Peyer's patch (tissue), 4 donors: ENCODE measurements around the gene DMTF1. TPM values are rescaled to one million over a fixed set of nuclear protein-coding genes. Genes with fewer than 3 reads are reported as not detected.
"Not testable (repeated sequence)": the region's sequence is repeated elsewhere in the genome, so short reads cannot be mapped to it uniquely, and the experiment has no call there.

ENCODE experiments used
- DNase-seq, 3 donors: peaks; one replicate each; pipeline ENCODE4 v3.0.0-alpha.2; 2017 to 2019
- H3K27ac ChIP-seq, 4 donors: fragments of 200-600 bp; sonication (generic); one replicate each; pipeline ENCODE4 v1.5.1; 2016 to 2019
- H3K27me3 ChIP-seq, 2 donors: fragments of 200-600 bp; sonication (generic); one replicate each; pipeline ENCODE4 v1.5.1; 2019
- H3K36me3 ChIP-seq, 3 donors: fragments of 200-600 bp; sonication (generic); one replicate each; pipeline ENCODE4 v1.5.1; 2016 to 2019
- H3K4me1 ChIP-seq, 4 donors: fragments of 200-600 bp; sonication (generic); one replicate each; pipeline ENCODE4 v1.5.1; 2016 to 2019
- H3K4me3 ChIP-seq, 4 donors: fragments of 200-600 bp; sonication (generic); 1 replicate in 3 of 4; 2 replicates in 1 of 4; pipeline ENCODE4 v1.5.1; 2016 to 2019; ENCODE audit warnings: mild to moderate bottlenecking in 1 of 4
- H3K9me3 ChIP-seq, 4 donors: fragments of 200-600 bp; sonication (generic); one replicate each; pipeline ENCODE4 v1.5.1; 2016 to 2019; ENCODE audit warnings: mild to moderate bottlenecking in 1 of 4
- POLR2A ChIP-seq, 2 donors: fragments of 450-650 bp; IDR thresholded peaks; one replicate each; pipeline ENCODE4 v1.5.1; 2017; ENCODE audit warnings: antibody characterized with exemption in 2 of 2, mild to moderate bottlenecking in 2 of 2, moderate library complexity in 2 of 2
- small RNA-seq, 2 donors: library from RNA; depleted of rRNA; stranded (forward); fragments of <200 nt; gene quantifications; one replicate each; pipeline ENCODE3, GENCODE V24; 2016
- total RNA-seq, 4 donors: library from RNA; depleted of rRNA; stranded (reverse); fragments of >200 nt; gene quantifications; one replicate each; pipeline ENCODE4 v1.1.0, GENCODE V29; 2016
- TF ChIP-seq, protein P1 (sequence below), 6 experiments: fragments of 450-650 bp in 4 of 6; fragments of 200-600 bp in 2 of 6; sonication (generic) in 1 of 6; IDR thresholded peaks; one replicate each; pipeline ENCODE4 v1.5.1; 2017 to 2019; ENCODE audit warnings: antibody characterized with exemption in 6 of 6, mild to moderate bottlenecking in 3 of 6, moderate library complexity in 1 of 6

DMTF1 gene
- total RNA-seq, 4 donors from 2014 or later = 107 to 221 (median 154) TPM

DNA sequence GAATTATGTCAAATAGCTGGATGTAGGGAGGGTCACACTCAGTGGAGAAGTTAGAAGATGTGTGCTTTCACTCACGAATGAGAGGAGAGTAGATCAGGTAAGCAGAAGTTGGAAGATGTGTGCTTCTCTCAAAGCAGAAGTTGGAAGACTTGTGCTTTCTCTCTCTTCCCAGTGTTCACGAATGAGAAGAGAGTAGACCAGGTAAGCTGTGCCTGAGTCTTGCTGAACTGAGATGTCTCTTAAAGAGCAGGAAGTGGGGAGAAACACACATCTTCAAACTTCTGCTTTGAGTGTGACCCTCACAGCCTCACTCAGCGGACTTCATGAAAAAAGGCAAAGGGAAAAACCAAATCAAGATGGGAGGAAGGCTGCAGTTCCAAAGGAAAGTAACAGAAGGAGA lies 74.2 kb downstream of the DMTF1 start:
- H3K9me3 ChIP-seq = no peaks in the 10 kb centered on the region
- no peaks in the 10 kb centered on the region for H3K36me3 ChIP-seq
- DNase-seq = no peak
- no peaks in the 10 kb centered on the region for H3K27me3 ChIP-seq
- H3K4me1 ChIP-seq = no peaks in the 10 kb centered on the region
- no peak overlapping the region for H3K4me3 ChIP-seq
- TF ChIP-seq, protein P1, sequence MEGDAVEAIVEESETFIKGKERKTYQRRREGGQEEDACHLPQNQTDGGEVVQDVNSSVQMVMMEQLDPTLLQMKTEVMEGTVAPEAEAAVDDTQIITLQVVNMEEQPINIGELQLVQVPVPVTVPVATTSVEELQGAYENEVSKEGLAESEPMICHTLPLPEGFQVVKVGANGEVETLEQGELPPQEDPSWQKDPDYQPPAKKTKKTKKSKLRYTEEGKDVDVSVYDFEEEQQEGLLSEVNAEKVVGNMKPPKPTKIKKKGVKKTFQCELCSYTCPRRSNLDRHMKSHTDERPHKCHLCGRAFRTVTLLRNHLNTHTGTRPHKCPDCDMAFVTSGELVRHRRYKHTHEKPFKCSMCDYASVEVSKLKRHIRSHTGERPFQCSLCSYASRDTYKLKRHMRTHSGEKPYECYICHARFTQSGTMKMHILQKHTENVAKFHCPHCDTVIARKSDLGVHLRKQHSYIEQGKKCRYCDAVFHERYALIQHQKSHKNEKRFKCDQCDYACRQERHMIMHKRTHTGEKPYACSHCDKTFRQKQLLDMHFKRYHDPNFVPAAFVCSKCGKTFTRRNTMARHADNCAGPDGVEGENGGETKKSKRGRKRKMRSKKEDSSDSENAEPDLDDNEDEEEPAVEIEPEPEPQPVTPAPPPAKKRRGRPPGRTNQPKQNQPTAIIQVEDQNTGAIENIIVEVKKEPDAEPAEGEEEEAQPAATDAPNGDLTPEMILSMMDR (IDR thresholded peaks at IDR 0.05) = no peak
- no peak for TF ChIP-seq POLR2A (IDR thresholded peaks at IDR 0.05)
- H3K27ac ChIP-seq = no peak overlapping the region

DNA sequence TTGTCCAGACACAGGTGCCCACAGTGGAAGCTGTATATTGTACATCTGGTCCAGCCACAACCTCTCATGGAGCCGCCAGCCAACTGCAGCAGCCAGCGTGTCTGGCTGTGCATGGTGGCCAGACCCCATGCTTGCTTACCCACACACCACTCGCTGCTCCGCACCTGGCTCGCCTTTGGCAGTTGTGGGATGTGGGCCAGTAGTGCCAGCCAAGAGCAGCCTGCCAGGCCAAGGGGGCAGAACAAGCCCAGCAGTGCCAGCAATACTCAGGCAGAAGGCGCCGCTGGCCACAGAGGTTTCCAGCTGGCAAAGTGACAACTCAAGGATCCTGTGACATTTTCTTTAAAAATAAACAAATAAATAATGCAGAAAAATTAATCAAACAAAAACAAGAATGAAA lies 79.0 kb downstream of the DMTF1 start:
- no peaks in the 10 kb centered on the region for H3K9me3 ChIP-seq
- H3K27ac ChIP-seq = no peak overlapping the region
- H3K27me3 ChIP-seq = no peaks in the 10 kb centered on the region
- H3K4me3 ChIP-seq = no peak overlapping the region
- H3K4me1 ChIP-seq = no peaks in the 10 kb centered on the region
- DNase-seq = no peak
- H3K36me3 ChIP-seq = no peaks in the 10 kb centered on the region
- TF ChIP-seq POLR2A (IDR thresholded peaks at IDR 0.05) = no peak
- TF ChIP-seq, protein P1 (IDR thresholded peaks at IDR 0.05) = no peak

DNA sequence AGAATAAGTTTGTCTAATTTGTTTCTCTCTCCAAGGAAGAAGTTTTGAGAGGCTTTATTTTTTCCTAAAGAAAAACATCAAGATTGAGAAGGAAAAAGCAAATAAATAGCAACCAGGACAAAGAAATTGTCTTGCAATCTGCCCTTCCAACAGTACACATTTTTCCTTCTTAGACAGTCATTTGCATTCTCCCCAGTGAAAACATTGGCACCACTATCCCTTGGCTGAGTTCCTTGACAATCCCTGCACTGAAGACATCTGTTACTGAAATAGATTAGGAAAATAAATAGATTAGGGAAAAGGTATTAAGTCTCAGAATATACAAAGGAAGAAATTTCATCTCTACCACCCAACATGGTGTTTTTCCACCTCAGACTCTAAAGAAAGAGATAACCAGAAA lies 79.5 kb downstream of the DMTF1 start:
- H3K4me1 ChIP-seq = no peaks in the 10 kb centered on the region
- H3K27ac ChIP-seq = no peak overlapping the region
- no peak for TF ChIP-seq POLR2A (IDR thresholded peaks at IDR 0.05)
- TF ChIP-seq, protein P1 (IDR thresholded peaks at IDR 0.05) = no peak
- no peaks in the 10 kb centered on the region for H3K36me3 ChIP-seq
- no peak overlapping the region for H3K4me3 ChIP-seq
- no peak for DNase-seq
- H3K9me3 ChIP-seq = no peaks in the 10 kb centered on the region
- no peaks in the 10 kb centered on the region for H3K27me3 ChIP-seq

DNA sequence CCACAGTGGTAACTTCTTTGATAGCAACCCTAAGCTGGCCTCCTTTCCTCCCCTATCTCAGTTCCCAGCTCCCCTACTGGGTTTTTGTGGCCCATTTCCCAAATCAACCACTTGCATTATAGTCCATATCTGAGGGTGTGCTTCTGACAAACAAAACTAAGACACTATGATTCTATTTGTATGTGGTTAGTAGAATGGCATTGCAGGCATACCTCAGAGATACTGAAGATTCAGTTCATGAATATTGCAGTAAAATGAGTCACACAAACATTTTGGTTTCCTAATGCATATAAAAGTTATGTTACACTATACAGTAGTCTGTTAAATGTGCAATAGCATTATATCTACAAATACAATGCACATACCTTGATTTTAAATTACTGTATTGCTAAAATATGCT lies 82.7 kb downstream of the DMTF1 start:
- no peak for DNase-seq
- no peaks in the 10 kb centered on the region for H3K36me3 ChIP-seq
- no peaks in the 10 kb centered on the region for H3K27me3 ChIP-seq
- H3K4me1 ChIP-seq = no peaks in the 10 kb centered on the region
- no peak for TF ChIP-seq POLR2A (IDR thresholded peaks at IDR 0.05)
- TF ChIP-seq, protein P1 (IDR thresholded peaks at IDR 0.05) = no peak
- no peak overlapping the region for H3K27ac ChIP-seq
- no peak overlapping the region for H3K4me3 ChIP-seq
- no peaks in the 10 kb centered on the region for H3K9me3 ChIP-seq

DNA sequence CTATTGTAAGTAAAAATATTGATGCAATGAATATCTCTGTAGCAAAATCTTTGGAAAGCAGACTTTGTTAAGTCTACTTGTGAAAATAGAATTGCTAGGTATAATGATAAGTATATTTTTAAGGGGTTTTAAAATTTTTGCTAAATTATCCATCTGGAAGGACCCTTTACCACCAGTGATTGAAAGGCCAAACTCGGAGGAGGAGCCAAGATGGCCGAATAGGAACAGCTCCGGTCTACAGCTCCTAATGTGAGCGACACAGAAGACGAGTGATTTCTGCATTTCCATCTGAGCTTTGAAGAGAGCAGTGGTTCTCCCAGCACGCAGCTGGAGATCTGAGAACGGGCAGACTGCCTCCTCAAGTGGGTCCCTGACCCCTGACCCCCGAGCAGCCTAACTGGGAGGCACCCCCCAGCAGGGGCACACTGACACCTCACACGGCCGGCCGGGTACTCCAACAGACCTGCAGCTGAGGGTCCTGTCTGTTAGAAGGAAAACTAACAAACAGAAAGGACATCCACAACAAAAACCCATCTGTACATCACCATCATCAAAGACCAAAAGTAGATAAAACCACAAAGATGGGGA lies 86.3 kb downstream of the DMTF1 start:
- not testable (repeated sequence) for H3K4me1 ChIP-seq, H3K36me3 ChIP-seq, H3K27me3 ChIP-seq, H3K4me3 ChIP-seq, H3K27ac ChIP-seq, H3K9me3 ChIP-seq, DNase-seq

DNA sequence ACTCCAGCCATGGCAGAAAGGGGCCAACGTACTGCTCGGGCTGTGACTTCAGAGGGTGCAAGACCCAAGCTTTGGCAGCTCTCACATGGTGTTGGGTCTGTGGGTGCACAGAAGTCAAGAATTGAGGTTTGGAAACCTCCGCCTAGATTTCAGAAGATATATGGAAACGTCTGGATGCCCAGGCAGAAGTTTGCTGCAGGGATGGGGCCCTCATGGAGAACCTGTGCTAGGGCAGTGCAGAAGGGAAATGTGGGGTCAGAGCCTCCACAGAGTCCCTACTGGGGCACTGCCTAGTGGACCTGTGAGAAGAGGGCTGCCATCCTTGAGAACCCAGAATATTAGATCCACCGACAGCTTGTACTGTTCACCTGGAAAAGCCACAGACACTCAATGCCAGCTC lies 93.4 kb downstream of the DMTF1 start:
- H3K4me3 ChIP-seq, H3K4me1 ChIP-seq, H3K36me3 ChIP-seq, H3K27me3 ChIP-seq, DNase-seq, H3K27ac ChIP-seq, H3K9me3 ChIP-seq: not testable (repeated sequence)

Small RNAs within 50 kb of the gene (small RNA-seq; reads per million reads assigned to genes)
- gene RF00019 = 0 reads per million in 2 donors
- 0 reads per million in 2 donors for gene RF02271

Other genes starting within 250 kb of the DMTF1 start
- gene ELAPOR2, start 92.8 kb upstream of the DMTF1 start, total RNA-seq = 10 to 100 TPM in 1 of 4 donors, 1 to 10 TPM in 3; 3.3 to 24.8 (median 5.6) TPM
- gene TMEM243, start 67.3 kb downstream of the DMTF1 start, total RNA-seq = 10 to 100 TPM; 29.0 to 88.3 (median 43.6) TPM
- gene CROT, start 193.2 kb downstream of the DMTF1 start, total RNA-seq = 10 to 100 TPM; 31.4 to 74.9 (median 50.6) TPM